ENCODE results near the gene ZMYND15.

ZMYND15 gene

DNA sequence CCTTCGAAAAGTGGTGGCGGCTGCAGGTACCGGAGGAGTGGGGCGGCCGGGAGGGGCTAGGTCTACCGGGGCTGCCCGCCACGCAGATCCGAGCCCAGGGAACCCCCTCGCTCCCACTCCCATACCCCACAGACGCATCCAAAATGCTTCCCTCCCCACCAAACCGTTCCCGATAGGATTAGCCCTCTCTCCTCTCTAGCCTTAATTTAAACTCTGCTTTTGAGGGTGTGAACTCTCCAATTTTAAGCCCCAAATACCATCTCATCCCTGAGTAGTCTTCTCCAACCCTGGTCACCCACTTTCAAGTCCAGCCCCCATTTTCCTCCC is 355 bp downstream of the ZMYND15 start:
- Histone ChIP-seq H3K9ac (no peak overlapping the region), H3K79me2 (ENCODE audit: insufficient read depth, low read depth) (no peaks in the 10 kb centered on the region), H3K4me1 (ENCODE audit: low read depth, poor library complexity, severe bottlenecking) (no peaks in the 10 kb centered on the region), H4K20me1 (ENCODE audit: insufficient read depth) (no peaks in the 10 kb centered on the region), H3K4me2 (no peak overlapping the region), H3K27me3 (ENCODE audit: insufficient read depth, low read depth) (0 out of 2 replicates have a peak, but pooled peaks cover 2% of the 10 kb centered on the region), H3K27ac (no peak overlapping the region), H3K4me3 (IDR thresholded peaks at IDR 0.05; ENCODE audit: insufficient read depth, low read depth, low read length) (no peak overlapping the region), H2AFZ (ENCODE audit: low read depth) (no peak overlapping the region), H3K36me3 (ENCODE audit: insufficient read depth) (no peaks in the 10 kb centered on the region)
- no peak for TF ChIP-seq CTCF (conservative IDR thresholded peaks at IDR 0.05; ENCODE audit: low read depth, low read length)

- Histone ChIP-seq H2AFZ (ENCODE audit: low read depth) (no peak overlapping the region), H3K79me2 (ENCODE audit: insufficient read depth, low read depth) (no peaks in the 10 kb centered on the region), H3K36me3 (ENCODE audit: insufficient read depth) (no peaks in the 10 kb centered on the region), H3K27me3 (ENCODE audit: insufficient read depth, low read depth) (0 out of 2 replicates have a peak, but pooled peaks cover 2% of the 10 kb centered on the region), H3K9ac (no peak overlapping the region), H3K4me2 (no peak overlapping the region), H3K4me3 (IDR thresholded peaks at IDR 0.05; ENCODE audit: insufficient read depth, low read depth, low read length) (no peak overlapping the region), H3K4me1 (ENCODE audit: low read depth, poor library complexity, severe bottlenecking) (no peaks in the 10 kb centered on the region), H3K27ac (no peak overlapping the region), H4K20me1 (ENCODE audit: insufficient read depth) (no peaks in the 10 kb centered on the region)
- no peak for TF ChIP-seq CTCF (conservative IDR thresholded peaks at IDR 0.05; ENCODE audit: low read depth, low read length)
Measured at GRCh38 chr17:4740584-4740983, 951 bp downstream of the ZMYND15 start.

DNA sequence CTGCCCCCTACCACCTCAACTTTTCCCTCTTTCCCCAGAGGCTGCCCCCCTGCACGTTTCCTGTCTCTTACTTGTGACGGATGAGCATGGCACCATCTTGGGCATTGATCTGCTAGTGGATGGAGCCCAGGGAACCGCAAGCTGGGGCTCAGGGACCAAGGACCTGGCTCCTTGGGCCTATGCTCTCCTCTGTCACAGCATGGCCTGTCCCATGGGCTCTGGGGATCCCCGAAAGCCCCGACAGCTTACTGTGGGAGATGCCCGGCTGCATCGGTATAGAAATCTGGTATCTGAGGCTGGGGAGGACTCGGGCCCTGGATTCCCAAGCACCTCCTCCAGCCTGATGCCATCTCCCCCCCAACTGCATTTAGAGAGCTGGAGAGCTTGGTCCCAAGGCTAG is 1.9 kb downstream of the ZMYND15 start:
- H3K4me1 ChIP-seq (ENCODE audit: low read depth, poor library complexity, severe bottlenecking), result no peaks in the 10 kb centered on the region
- no peak overlapping the region for H2AFZ ChIP-seq (ENCODE audit: low read depth)
- no peaks in the 10 kb centered on the region for H3K79me2 ChIP-seq (ENCODE audit: insufficient read depth, low read depth)
- no peak overlapping the region for H3K4me3 ChIP-seq (IDR thresholded peaks at IDR 0.05; ENCODE audit: insufficient read depth, low read depth, low read length)
- H3K36me3 ChIP-seq (ENCODE audit: insufficient read depth), result no peaks in the 10 kb centered on the region
- H4K20me1 ChIP-seq (ENCODE audit: insufficient read depth), result no peaks in the 10 kb centered on the region
- 0 out of 2 replicates have a peak, but pooled peaks cover 2% of the 10 kb centered on the region for H3K27me3 ChIP-seq (ENCODE audit: insufficient read depth, low read depth)
- H3K9ac ChIP-seq, result no peak overlapping the region
- TF ChIP-seq CTCF (conservative IDR thresholded peaks at IDR 0.05; ENCODE audit: low read depth, low read length), result no peak
- no peak overlapping the region for H3K4me2 ChIP-seq
- H3K27ac ChIP-seq, result no peak overlapping the region

DNA sequence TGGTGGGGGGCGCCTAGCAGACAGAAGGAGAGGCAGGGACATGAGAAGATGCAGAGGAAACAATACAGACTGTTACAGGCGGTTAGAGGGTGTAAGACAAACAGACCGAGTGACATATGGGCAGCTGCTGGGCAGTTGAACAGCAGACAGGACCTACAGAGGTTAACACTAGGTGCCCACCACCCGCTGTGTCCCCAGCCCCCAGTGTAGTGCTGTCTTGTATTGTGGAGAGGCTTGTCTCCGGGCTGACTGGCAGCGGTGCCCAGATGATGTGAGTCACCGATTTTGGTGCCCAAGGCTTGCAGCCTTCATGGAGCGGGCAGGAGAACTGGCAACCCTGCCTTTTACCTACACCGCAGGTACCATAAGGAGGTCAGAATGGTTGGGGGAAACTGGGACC is 2.5 kb downstream of the ZMYND15 start:
- Histone ChIP-seq H3K27ac (no peak overlapping the region), H3K9ac (no peak overlapping the region), H3K27me3 (ENCODE audit: insufficient read depth, low read depth) (0 out of 2 replicates have a peak, but pooled peaks cover 2% of the 10 kb centered on the region), H4K20me1 (ENCODE audit: insufficient read depth) (no peaks in the 10 kb centered on the region), H3K36me3 (ENCODE audit: insufficient read depth) (no peaks in the 10 kb centered on the region), H3K4me2 (no peak overlapping the region), H3K4me3 (IDR thresholded peaks at IDR 0.05; ENCODE audit: insufficient read depth, low read depth, low read length) (no peak overlapping the region), H2AFZ (ENCODE audit: low read depth) (no peak overlapping the region), H3K79me2 (ENCODE audit: insufficient read depth, low read depth) (no peaks in the 10 kb centered on the region), H3K4me1 (ENCODE audit: low read depth, poor library complexity, severe bottlenecking) (no peaks in the 10 kb centered on the region)
- no peak for TF ChIP-seq CTCF (conservative IDR thresholded peaks at IDR 0.05; ENCODE audit: low read depth, low read length)

All from KMS-11 (cell line).